GM06990 (cell line): ENCODE measurements around the gene ZNF618.

Experiments used
- DNase-seq: peaks from one replicate; pipeline ENCODE4 v3.0.0-alpha.2; 2011; ENCODE audit not compliant: insufficient read length; ENCODE audit errors: extremely low read depth
- H3K27me3 ChIP-seq: replicated peaks from 2 replicates; pipeline ENCODE4 v1.6.0; 2011; ENCODE audit warnings: low read length; ENCODE audit not compliant: control insufficient read depth, insufficient read depth
- H3K36me3 ChIP-seq: 2 replicates; pipeline ENCODE4 v1.5.1; 2011; ENCODE audit warnings: low read length; ENCODE audit not compliant: control insufficient read depth, insufficient read depth
- H3K4me3 ChIP-seq: replicated peaks from 2 replicates; pipeline ENCODE4 v1.5.1; 2011; ENCODE audit warnings: low read depth, mild to moderate bottlenecking, control low read depth, low read length
- CTCF ChIP-seq: IDR thresholded peaks from 2 replicates; pipeline ENCODE4 v1.5.1; 2011; ENCODE audit warnings: low read length, control low read depth, mild to moderate bottlenecking, inconsistent platforms; ENCODE audit not compliant: insufficient read depth, poor library complexity, severe bottlenecking

The ZNF618 gene

DNA sequence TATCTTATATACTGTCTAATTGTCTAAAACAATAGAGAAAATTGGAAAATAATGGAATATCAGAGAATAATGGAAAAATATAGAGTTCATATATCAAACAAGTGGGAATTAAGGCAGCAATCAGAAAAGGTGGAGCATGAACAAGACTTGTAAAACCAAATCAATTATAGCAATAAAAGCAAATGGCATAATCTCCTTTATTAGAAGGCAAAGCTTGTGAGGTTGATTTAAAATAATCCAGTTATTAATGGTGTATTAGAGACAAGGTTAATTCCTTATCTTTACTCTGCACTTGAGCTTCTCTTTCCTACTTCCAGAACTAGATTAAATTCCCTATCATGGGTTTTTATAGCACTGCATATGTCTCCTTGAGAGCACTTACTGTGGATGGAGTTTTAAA lies 137.9 kb downstream of the ZNF618 start:
- no peak overlapping the region for H3K4me3 ChIP-seq
- no peaks in the 10 kb centered on the region; the same call in 1 of the 2 replicates for H3K27me3 ChIP-seq
- TF ChIP-seq CTCF: no peak
- no peaks in the 10 kb centered on the region for H3K36me3 ChIP-seq
- DNase-seq: no peak

GRCh38 chr9:114015607-114016006 lies 139.5 kb downstream of the ZNF618 start:
- Histone ChIP-seq H3K36me3 (no peaks in the 10 kb centered on the region), H3K27me3 (no peaks in the 10 kb centered on the region; the same call in 1 of the 2 replicates), H3K4me3 (no peak overlapping the region)
- TF ChIP-seq CTCF: no peak
- no peak for DNase-seq

DNA sequence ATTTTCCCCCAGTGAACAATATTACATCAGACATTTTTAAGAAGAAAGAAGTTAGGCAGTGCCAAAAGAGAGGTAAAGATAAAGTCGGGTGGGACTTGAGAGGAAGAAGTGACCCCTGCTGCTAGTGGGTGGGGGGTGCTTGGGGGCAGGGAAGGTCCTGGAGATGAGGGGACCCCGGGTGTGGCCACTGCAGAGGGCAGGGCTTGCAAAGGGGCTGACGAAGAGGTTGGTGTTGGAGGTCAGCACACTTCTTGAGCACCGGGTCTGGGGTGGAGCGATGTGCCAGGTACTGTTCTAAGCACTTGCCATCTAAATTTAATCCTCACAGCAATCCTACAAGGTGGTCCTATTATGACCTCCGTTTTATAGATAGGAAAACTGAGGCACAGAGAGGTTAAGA lies 140.0 kb downstream of the ZNF618 start:
- DNase-seq: no peak
- Histone ChIP-seq H3K4me3 (no peak overlapping the region), H3K27me3 (no peaks in the 10 kb centered on the region), H3K36me3 (no peaks in the 10 kb centered on the region)
- no peak for TF ChIP-seq CTCF

DNA sequence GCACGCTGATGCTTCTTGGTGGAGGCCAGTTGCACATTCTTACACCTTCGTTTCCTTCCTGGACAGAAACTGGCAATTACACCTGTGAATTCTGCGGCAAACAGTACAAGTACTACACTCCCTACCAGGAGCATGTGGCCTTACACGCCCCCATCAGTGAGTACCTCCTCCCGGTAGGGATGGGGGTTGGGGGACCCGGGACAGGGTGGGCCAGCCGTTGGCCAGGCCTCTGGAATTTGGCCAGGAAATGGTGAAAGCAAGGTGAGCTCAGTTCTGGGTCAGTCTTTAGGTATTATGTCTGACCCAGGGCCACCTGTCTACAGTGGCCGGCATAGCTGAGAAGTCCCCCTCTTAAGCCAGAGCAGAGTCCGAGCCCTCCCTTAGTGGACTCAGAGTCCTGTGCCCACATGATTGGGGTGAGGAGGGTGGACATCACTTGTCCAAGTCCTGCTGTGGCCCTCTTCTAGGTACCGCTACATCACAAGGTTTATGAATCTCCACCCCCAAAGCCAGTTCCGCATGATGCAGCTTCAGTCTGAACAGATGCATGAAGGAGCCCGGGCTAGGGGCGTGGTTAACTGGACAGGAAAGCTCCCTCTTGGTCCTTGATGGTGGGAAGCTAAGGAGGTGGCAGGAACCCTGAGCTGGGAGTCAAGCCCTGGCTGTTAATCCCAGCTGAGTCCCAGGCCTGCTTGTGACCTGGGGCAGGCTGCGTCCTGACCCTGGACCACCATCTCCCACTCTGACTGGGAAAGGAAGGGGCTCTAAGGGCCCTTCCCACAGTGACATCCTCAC lies 140.7 kb downstream of the ZNF618 start:
- no peak for TF ChIP-seq CTCF
- Histone ChIP-seq H3K4me3 (no peak overlapping the region), H3K27me3 (no peaks in the 10 kb centered on the region), H3K36me3 (no peaks in the 10 kb centered on the region)
- DNase-seq: no peak

DNA sequence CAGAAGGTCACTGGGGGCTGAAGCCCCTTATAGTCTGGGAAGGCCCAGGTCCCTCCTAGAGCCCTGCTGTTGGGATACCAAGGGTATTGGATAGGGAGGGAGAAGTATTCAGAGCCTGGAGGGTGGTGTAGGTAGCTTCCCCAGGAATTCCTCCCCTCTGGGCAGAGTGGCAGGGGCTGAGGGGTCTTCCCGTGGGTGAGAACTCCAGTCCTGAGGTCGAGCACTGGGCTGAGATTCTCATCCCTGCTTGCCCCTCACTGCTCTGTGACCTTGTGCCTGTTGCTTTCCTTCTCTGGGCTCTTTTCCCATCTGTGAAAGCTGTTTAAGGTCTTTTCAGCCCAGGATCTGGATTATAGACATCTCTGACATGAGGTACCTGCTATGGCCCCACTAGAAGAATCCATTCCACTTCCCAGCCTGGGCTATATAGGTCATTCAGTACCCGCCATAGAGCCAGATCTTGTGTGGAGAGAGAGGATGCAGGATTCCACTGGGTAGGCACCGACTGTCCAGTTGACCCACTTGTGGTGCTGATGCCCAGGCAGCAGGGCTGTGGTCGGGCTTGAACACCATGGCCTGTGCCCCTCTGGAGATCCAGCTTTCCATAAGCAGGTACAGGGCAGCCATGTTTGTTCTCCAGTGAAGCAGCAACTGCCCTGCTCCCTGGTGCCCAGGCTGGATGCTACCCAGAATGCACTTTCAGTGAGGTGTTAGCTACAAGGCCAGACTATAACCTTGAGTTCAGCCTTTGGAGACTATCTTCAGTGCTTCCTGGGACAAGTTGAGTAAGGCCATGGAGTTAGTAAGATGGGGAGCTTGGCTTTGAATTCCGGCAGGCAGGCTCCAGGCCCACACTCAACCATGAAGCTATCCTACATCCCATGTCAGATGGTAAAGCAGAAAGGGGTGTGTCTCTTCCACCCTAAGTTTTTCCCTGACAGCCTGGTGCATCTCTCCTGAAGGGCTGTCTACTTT lies 141.9 kb downstream of the ZNF618 start:
- Histone ChIP-seq H3K4me3 (no peak overlapping the region), H3K36me3 (no peaks in the 10 kb centered on the region), H3K27me3 (no peaks in the 10 kb centered on the region)
- no peak for TF ChIP-seq CTCF
- no peak for DNase-seq
